Measurements from ENCODE around the gene AIFM3. TPM values are rescaled to one million over a fixed set of nuclear protein-coding genes. Genes with fewer than 3 reads are reported as not detected.

AIFM3 gene
- total and polyA plus RNA-seq, 4 donors = 0.38 to 1.1 (median 0.63) TPM

DNA sequence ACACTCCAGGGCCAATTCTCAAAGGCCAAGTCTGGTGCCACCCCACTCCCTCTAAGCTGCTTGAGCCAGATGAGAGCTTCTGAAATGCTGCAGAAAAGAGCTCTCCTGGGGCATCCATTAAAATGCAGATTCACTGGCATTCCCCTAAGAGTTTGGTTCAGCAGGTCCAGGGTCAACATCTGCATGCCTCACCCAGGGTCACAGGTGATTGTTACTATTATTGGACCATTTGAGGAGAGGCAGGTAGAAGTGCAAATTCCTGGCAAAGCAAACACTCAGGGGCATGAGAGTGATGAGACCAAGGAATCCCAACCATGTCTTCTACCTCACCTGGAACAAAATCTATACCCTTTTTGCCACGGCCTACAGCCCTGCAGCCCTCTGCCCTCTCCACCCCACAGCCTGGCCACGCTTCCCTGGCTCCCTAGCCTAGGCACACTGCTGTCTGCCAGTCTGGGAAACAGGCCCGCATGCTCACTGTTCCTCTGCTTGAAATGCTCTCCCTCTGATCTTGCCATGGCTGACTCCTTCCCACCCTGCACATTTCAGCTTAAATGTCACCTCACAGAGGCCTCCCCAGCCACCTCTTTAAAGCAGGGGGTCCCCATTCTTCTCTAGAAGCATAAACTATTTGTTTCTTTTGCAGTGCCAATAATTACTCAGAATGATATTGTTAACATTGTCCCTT, 43.5 kb downstream of the AIFM3 start:
- Histone ChIP-seq H3K4me1 (ENCODE audit: control insufficient read depth in 4 of 4, insufficient read depth in 4 of 4, low read length in 3 of 4) (peaks cover 0 to 7% (median 3%) of the 10 kb centered on the region in 4 donors), H3K36me3 (ENCODE audit: control insufficient read depth in 4 of 4, insufficient read depth in 3 of 4, low read depth in 1 of 4, low read length in 3 of 4) (no peaks in the 10 kb centered on the region), H3K9ac (ENCODE audit: low read depth in 1 of 2, low read length in 2 of 2) (no peak overlapping the region), H3K27me3 (ENCODE audit: control insufficient read depth in 4 of 4, insufficient read depth in 4 of 4, low read length in 3 of 4) (no peaks in the 10 kb centered on the region), H3K4me3 (ENCODE audit: low read depth in 1 of 3, low read length in 3 of 3) (no peak overlapping the region), H3K27ac (ENCODE audit: low read depth in 1 of 2, low read length in 2 of 2) (no peak overlapping the region), H3K9me3 (ENCODE audit: control insufficient read depth in 4 of 4, low read length in 3 of 4) (no peaks in the 10 kb centered on the region)
- 98% methylated on average over 3 of the region's 3 CpGs for WGBS
- TF ChIP-seq, protein P1, sequence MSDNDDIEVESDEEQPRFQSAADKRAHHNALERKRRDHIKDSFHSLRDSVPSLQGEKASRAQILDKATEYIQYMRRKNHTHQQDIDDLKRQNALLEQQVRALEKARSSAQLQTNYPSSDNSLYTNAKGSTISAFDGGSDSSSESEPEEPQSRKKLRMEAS (IDR thresholded peaks at IDR 0.05) = no peak
- no peak for TF ChIP-seq FOXA1 (IDR thresholded peaks at IDR 0.05)
- no peak for TF ChIP-seq JUND (IDR thresholded peaks at IDR 0.05)
- TF ChIP-seq, protein P2, sequence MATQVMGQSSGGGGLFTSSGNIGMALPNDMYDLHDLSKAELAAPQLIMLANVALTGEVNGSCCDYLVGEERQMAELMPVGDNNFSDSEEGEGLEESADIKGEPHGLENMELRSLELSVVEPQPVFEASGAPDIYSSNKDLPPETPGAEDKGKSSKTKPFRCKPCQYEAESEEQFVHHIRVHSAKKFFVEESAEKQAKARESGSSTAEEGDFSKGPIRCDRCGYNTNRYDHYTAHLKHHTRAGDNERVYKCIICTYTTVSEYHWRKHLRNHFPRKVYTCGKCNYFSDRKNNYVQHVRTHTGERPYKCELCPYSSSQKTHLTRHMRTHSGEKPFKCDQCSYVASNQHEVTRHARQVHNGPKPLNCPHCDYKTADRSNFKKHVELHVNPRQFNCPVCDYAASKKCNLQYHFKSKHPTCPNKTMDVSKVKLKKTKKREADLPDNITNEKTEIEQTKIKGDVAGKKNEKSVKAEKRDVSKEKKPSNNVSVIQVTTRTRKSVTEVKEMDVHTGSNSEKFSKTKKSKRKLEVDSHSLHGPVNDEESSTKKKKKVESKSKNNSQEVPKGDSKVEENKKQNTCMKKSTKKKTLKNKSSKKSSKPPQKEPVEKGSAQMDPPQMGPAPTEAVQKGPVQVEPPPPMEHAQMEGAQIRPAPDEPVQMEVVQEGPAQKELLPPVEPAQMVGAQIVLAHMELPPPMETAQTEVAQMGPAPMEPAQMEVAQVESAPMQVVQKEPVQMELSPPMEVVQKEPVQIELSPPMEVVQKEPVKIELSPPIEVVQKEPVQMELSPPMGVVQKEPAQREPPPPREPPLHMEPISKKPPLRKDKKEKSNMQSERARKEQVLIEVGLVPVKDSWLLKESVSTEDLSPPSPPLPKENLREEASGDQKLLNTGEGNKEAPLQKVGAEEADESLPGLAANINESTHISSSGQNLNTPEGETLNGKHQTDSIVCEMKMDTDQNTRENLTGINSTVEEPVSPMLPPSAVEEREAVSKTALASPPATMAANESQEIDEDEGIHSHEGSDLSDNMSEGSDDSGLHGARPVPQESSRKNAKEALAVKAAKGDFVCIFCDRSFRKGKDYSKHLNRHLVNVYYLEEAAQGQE (IDR thresholded peaks at IDR 0.05) = no peak
- TF ChIP-seq NR2F2 (IDR thresholded peaks at IDR 0.05) = no peak
- TF ChIP-seq, protein P3, sequence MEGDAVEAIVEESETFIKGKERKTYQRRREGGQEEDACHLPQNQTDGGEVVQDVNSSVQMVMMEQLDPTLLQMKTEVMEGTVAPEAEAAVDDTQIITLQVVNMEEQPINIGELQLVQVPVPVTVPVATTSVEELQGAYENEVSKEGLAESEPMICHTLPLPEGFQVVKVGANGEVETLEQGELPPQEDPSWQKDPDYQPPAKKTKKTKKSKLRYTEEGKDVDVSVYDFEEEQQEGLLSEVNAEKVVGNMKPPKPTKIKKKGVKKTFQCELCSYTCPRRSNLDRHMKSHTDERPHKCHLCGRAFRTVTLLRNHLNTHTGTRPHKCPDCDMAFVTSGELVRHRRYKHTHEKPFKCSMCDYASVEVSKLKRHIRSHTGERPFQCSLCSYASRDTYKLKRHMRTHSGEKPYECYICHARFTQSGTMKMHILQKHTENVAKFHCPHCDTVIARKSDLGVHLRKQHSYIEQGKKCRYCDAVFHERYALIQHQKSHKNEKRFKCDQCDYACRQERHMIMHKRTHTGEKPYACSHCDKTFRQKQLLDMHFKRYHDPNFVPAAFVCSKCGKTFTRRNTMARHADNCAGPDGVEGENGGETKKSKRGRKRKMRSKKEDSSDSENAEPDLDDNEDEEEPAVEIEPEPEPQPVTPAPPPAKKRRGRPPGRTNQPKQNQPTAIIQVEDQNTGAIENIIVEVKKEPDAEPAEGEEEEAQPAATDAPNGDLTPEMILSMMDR (IDR thresholded peaks at IDR 0.05; ENCODE audit: low read depth, low read length, missing input control) = no peak
- TF ChIP-seq, protein P4, sequence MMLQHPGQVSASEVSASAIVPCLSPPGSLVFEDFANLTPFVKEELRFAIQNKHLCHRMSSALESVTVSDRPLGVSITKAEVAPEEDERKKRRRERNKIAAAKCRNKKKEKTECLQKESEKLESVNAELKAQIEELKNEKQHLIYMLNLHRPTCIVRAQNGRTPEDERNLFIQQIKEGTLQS (IDR thresholded peaks at IDR 0.05) = no peak
- TF ChIP-seq RXRA (IDR thresholded peaks at IDR 0.05) = no peak
- no peak for TF ChIP-seq SP1 (IDR thresholded peaks at IDR 0.05)
- TF ChIP-seq HNF4A (conservative IDR thresholded peaks at IDR 0.05) = no peak
- TF ChIP-seq FOXA2 (IDR thresholded peaks at IDR 0.05) = no peak
- no peak for TF ChIP-seq GABPA (IDR thresholded peaks at IDR 0.05 in 1 of 2, conservative IDR thresholded peaks at IDR 0.05 in 1 of 2)
- no peak for TF ChIP-seq YY1 (IDR thresholded peaks at IDR 0.05)
- DNase-seq (ENCODE audit: low spot score) = no peak

DNA sequence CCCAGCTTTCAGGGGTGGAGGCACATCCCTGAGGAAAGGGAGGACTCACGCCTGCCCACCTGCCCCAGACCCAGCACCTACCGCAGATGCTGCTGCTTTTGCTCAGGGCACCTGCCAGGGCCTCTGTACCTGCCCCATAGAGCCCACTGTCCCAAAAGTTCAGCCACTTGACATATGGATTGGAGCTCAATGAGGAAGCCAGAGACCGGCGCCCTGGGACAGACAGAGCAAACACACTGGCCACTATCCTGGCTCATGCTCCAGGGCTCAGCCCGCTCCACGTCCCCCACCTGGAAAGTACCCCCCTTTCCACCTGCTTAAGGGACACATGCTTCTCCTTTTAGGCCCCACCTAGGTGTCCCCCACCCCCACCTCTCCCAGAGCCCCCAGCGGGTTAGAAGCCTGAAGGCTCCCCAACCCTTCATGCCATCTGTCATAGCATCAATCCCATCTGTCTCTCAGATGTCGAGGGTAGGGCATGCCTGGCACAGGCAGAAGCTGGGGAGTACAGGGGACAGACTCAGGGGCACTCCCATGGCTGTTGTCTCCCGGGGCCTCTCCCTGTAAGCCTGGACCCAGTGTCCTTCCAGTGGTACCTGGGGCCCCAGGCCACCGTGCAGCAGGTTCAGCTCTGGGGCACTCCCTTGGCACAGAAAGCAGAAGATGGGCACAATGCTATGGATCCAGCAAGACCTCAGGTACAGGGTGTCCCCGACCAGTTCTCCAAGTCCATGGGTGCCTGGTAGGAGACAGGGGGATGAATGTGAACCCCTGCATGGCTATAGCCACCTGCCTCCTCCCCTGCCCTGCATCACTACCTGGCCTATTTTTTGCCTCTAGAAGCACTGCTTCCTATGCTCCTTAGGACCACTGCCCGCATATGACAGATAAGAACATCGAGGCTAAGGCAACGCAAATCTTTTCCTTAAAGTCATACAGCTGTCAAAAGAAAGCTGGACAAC, 45.7 kb downstream of the AIFM3 start:
- Histone ChIP-seq H3K9ac (ENCODE audit: low read depth in 1 of 2, low read length in 2 of 2) (no peak overlapping the region), H3K27me3 (ENCODE audit: control insufficient read depth in 4 of 4, insufficient read depth in 4 of 4, low read length in 3 of 4) (no peaks in the 10 kb centered on the region), H3K27ac (ENCODE audit: low read depth in 1 of 2, low read length in 2 of 2) (no peak overlapping the region), H3K36me3 (ENCODE audit: control insufficient read depth in 4 of 4, insufficient read depth in 3 of 4, low read depth in 1 of 4, low read length in 3 of 4) (no peaks in the 10 kb centered on the region), H3K9me3 (ENCODE audit: control insufficient read depth in 4 of 4, low read length in 3 of 4) (no peaks in the 10 kb centered on the region), H3K4me1 (ENCODE audit: control insufficient read depth in 4 of 4, insufficient read depth in 4 of 4, low read length in 3 of 4) (peaks cover 0 to 7% (median 3%) of the 10 kb centered on the region in 4 donors), H3K4me3 (ENCODE audit: low read depth in 1 of 3, low read length in 3 of 3) (no peak overlapping the region)
- TF ChIP-seq FOXA2 (IDR thresholded peaks at IDR 0.05) (no peak), RXRA (IDR thresholded peaks at IDR 0.05) (no peak), TAF1 (conservative IDR thresholded peaks at IDR 0.05) (no peak), JUND (IDR thresholded peaks at IDR 0.05) (no peak), EGR1 (IDR thresholded peaks at IDR 0.05; ENCODE audit: low read depth in 2 of 2) (no peak), RAD21 (IDR thresholded peaks at IDR 0.05) (no peak), FOXA1 (IDR thresholded peaks at IDR 0.05) (no peak), GABPA (IDR thresholded peaks at IDR 0.05 in 1 of 2, conservative IDR thresholded peaks at IDR 0.05 in 1 of 2) (no peak)
- TF ChIP-seq, protein P5, sequence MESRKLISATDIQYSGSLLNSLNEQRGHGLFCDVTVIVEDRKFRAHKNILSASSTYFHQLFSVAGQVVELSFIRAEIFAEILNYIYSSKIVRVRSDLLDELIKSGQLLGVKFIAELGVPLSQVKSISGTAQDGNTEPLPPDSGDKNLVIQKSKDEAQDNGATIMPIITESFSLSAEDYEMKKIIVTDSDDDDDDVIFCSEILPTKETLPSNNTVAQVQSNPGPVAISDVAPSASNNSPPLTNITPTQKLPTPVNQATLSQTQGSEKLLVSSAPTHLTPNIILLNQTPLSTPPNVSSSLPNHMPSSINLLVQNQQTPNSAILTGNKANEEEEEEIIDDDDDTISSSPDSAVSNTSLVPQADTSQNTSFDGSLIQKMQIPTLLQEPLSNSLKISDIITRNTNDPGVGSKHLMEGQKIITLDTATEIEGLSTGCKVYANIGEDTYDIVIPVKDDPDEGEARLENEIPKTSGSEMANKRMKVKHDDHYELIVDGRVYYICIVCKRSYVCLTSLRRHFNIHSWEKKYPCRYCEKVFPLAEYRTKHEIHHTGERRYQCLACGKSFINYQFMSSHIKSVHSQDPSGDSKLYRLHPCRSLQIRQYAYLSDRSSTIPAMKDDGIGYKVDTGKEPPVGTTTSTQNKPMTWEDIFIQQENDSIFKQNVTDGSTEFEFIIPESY (IDR thresholded peaks at IDR 0.05) = no peak
- TF ChIP-seq, protein P1 (IDR thresholded peaks at IDR 0.05) = no peak
- TF ChIP-seq, protein P4 (IDR thresholded peaks at IDR 0.05) = no peak
- TF ChIP-seq, protein P3 (IDR thresholded peaks at IDR 0.05; ENCODE audit: low read depth, low read length, missing input control) = no peak
- 84% methylated on average over 14 of the region's 14 CpGs for WGBS
- no peak for DNase-seq (ENCODE audit: low spot score)

Data from liver (tissue), 9 donors.